GM21786 (cell line): ENCODE measurements around the gene GABBR2.

Source experiments
- ATAC-seq: cut with Tn5 transposase; IDR thresholded peaks from one replicate; pipeline ENCODE4 v1.9.1; 2021; ENCODE audit not compliant: unreplicated experiment

Gene GABBR2

GRCh38 chr9:98359569-98359968, 349.2 kb downstream of the GABBR2 start:
- ATAC-seq = no peak

- no peak for ATAC-seq
Measured at GRCh38 chr9:98357921-98358535, 350.7 kb downstream of the GABBR2 start.

- no peak for ATAC-seq
Measured at GRCh38 chr9:98356953-98357690, 351.6 kb downstream of the GABBR2 start.

- no peak for ATAC-seq
Measured at GRCh38 chr9:98356326-98356725, 352.4 kb downstream of the GABBR2 start.

GRCh38 chr9:98351370-98351769, 357.4 kb downstream of the GABBR2 start:
- no peak for ATAC-seq

- ATAC-seq = no peak
Measured at GRCh38 chr9:98347642-98348041, 361.1 kb downstream of the GABBR2 start.

- no peak for ATAC-seq
Measured at GRCh38 chr9:98345011-98345410, 363.7 kb downstream of the GABBR2 start.

- no peak for ATAC-seq
Measured at GRCh38 chr9:98344581-98344980, 364.2 kb downstream of the GABBR2 start.

- no peak for ATAC-seq
Measured at GRCh38 chr9:98342820-98343210, 365.9 kb downstream of the GABBR2 start.

- ATAC-seq = no peak
Measured at GRCh38 chr9:98342098-98342819, 366.5 kb downstream of the GABBR2 start.

- no peak for ATAC-seq
Measured at GRCh38 chr9:98341157-98342097, 367.3 kb downstream of the GABBR2 start.

GRCh38 chr9:98339987-98340800, 368.5 kb downstream of the GABBR2 start:
- no peak for ATAC-seq

GRCh38 chr9:98335661-98336060, 373.1 kb downstream of the GABBR2 start:
- ATAC-seq = no peak

- ATAC-seq = no peak
Measured at GRCh38 chr9:98334796-98335195, 373.9 kb downstream of the GABBR2 start.

- no peak for ATAC-seq
Measured at GRCh38 chr9:98333703-98334582, 374.8 kb downstream of the GABBR2 start.

- ATAC-seq = no peak
Measured at GRCh38 chr9:98332405-98332831, 376.3 kb downstream of the GABBR2 start.

- no peak for ATAC-seq
Measured at GRCh38 chr9:98331536-98332259, 377.0 kb downstream of the GABBR2 start.

- no peak for ATAC-seq
Measured at GRCh38 chr9:98330831-98331230, 377.9 kb downstream of the GABBR2 start.
